IMR-90 (cell line): ENCODE measurements around the gene DUS3L. TPM values are rescaled to one million over a fixed set of nuclear protein-coding genes. Genes with fewer than 3 reads are reported as not detected.
A peak's percentile ranks its signal among the peaks of the same experiment; 100 is the strongest.

Experiments used
- ATAC-seq: fragments of 200-7000 bp; cut with Tn5 transposase; 2 replicates; pipeline ENCODE4 v1.9.1; 2020; ENCODE audit warnings: low read depth, mild to moderate bottlenecking, moderate library complexity
- BruUV-seq: library from RNA; stranded (reverse); fragments of 400-500 nt; replicated peaks from 2 replicates; lab custom pipeline; 2021; lab: Mats Ljungman, UMichigan
- CTCF ChIA-PET: fragments of 300-600 bp; formaldehyde crosslinking; extraction: SDS; loops from one replicate; lab custom pipeline; 2021; ENCODE audit warnings: antibody characterized with exemption; lab: Yijun Ruan, JAX
- POLR2A ChIA-PET: fragments of 300-600 bp; sonication (Branson Sonifier 250); formaldehyde crosslinking; loops from one replicate; lab custom pipeline; 2022; ENCODE audit warnings: antibody characterized with exemption; ENCODE audit not compliant: unreplicated experiment; lab: Charles Lee
- DNase-seq: peaks from one replicate; pipeline ENCODE4 v3.0.0; 2013
- H2AFZ ChIP-seq: replicated peaks from 2 replicates; pipeline ENCODE3; 2013; ENCODE audit warnings: low read length, mild to moderate bottlenecking; ENCODE audit not compliant: poor library complexity
- H2AK5ac ChIP-seq: 2 replicates; pipeline ENCODE4 v1.6.1; 2013; ENCODE audit warnings: low read depth, low read length, inconsistent platforms
- H2AK9ac ChIP-seq: replicated peaks from 2 replicates; pipeline ENCODE3; 2013; ENCODE audit warnings: mild to moderate bottlenecking, low read depth, low read length, moderate library complexity; ENCODE audit not compliant: poor library complexity
- H2BK120ac ChIP-seq: 2 replicates; pipeline ENCODE4 v1.6.1; 2013; ENCODE audit warnings: low read depth, low read length, inconsistent platforms
- H2BK15ac ChIP-seq: 3 replicates; pipeline ENCODE4 v1.6.1; 2013; ENCODE audit warnings: low read depth, low read length, inconsistent platforms
- H2BK20ac ChIP-seq: 2 replicates; pipeline ENCODE4 v1.6.1; 2013; ENCODE audit warnings: low read depth, mild to moderate bottlenecking, inconsistent platforms, low read length, moderate library complexity
- H2BK5ac ChIP-seq: 2 replicates; pipeline ENCODE4 v1.6.1; 2013; ENCODE audit warnings: mild to moderate bottlenecking, low read depth, low read length, inconsistent platforms; ENCODE audit not compliant: poor library complexity, severe bottlenecking
- H3K14ac ChIP-seq: replicated peaks from 2 replicates; pipeline ENCODE4 v1.6.1; 2013; ENCODE audit warnings: low read depth, low read length, inconsistent platforms
- H3K18ac ChIP-seq: 2 replicates; pipeline ENCODE4 v1.6.1; 2013; ENCODE audit warnings: low read depth, low read length, control low read depth
- H3K23ac ChIP-seq: 2 replicates; pipeline ENCODE4 v1.6.1; 2013; ENCODE audit warnings: low read depth, low read length, inconsistent platforms
- H3K27ac ChIP-seq: 2 replicates; pipeline ENCODE4 v1.5.1; 2013; ENCODE audit warnings: mild to moderate bottlenecking, control low read depth, low read length; ENCODE audit not compliant: insufficient read depth
- H3K27me3 ChIP-seq: 2 replicates; pipeline ENCODE4 v1.6.1; 2013; ENCODE audit warnings: low read length; ENCODE audit not compliant: control insufficient read depth, insufficient read depth
- H3K36me3 ChIP-seq: 2 replicates; pipeline ENCODE4 v1.6.1; 2013; ENCODE audit warnings: low read length, mixed read lengths; ENCODE audit not compliant: control insufficient read depth, insufficient read depth
- H3K4ac ChIP-seq: 2 replicates; pipeline ENCODE4 v1.6.1; 2013; ENCODE audit warnings: low read depth, low read length, inconsistent platforms
- H3K4me1 ChIP-seq: 2 replicates; pipeline ENCODE4 v1.6.1; 2013; ENCODE audit warnings: low read length, mixed read lengths; ENCODE audit not compliant: control insufficient read depth, insufficient read depth
- H3K4me2 ChIP-seq: 2 replicates; pipeline ENCODE4 v1.6.1; 2013; ENCODE audit warnings: low read depth, mild to moderate bottlenecking, control low read depth, low read length, moderate library complexity
- H3K4me3 ChIP-seq: 2 replicates; pipeline ENCODE4 v1.5.1; 2013; ENCODE audit warnings: low read depth, mild to moderate bottlenecking, control low read depth, low read length, moderate library complexity; ENCODE audit not compliant: insufficient read depth
- H3K56ac ChIP-seq: 2 replicates; pipeline ENCODE4 v1.6.1; 2013; ENCODE audit warnings: low read length, inconsistent platforms; ENCODE audit not compliant: insufficient read depth; ENCODE audit errors: extremely low read depth
- H3K79me1 ChIP-seq, 2 experiments: 2 replicates each; pipeline ENCODE4 v1.6.1; 2013; ENCODE audit warnings: low read length in 2 of 2, inconsistent platforms in 1 of 2, low read depth in 1 of 2
- H3K9ac ChIP-seq: 2 replicates; pipeline ENCODE4 v1.6.1; 2013; ENCODE audit warnings: low read depth, low read length, control low read depth
- H3K9me1 ChIP-seq: 2 replicates; pipeline ENCODE4 v1.6.1; 2013; ENCODE audit warnings: low read length, inconsistent platforms; ENCODE audit not compliant: insufficient read depth
- H3K9me3 ChIP-seq: 2 replicates; pipeline ENCODE4 v1.6.1; 2013; ENCODE audit warnings: low read length; ENCODE audit not compliant: control insufficient read depth, insufficient read depth
- H4K20me1 ChIP-seq: 2 replicates; pipeline ENCODE4 v1.6.1; 2013; ENCODE audit warnings: low read length, inconsistent platforms; ENCODE audit not compliant: insufficient read depth
- H4K5ac ChIP-seq: 2 replicates; pipeline ENCODE4 v1.6.1; 2013; ENCODE audit warnings: mild to moderate bottlenecking, low read depth, low read length, control low read depth
- H4K8ac ChIP-seq, 2 experiments: 2 replicates each; pipeline ENCODE4 v1.6.1; 2013; ENCODE audit warnings: low read depth in 2 of 2, low read length in 2 of 2, control low read depth in 1 of 2, inconsistent platforms in 1 of 2
- H4K91ac ChIP-seq: 2 replicates; pipeline ENCODE4 v1.6.1; 2013; ENCODE audit warnings: low read depth, low read length, inconsistent platforms; ENCODE audit not compliant: insufficient read depth
- BHLHE40 ChIP-seq: fragments of 150-350 bp; IDR thresholded peaks from 2 replicates; pipeline ENCODE4 v1.6.1; 2016; ENCODE audit warnings: mild to moderate bottlenecking, low read depth, low read length
- CEBPB ChIP-seq: IDR thresholded peaks from 2 replicates; pipeline ENCODE4 v1.6.1; 2012; ENCODE audit warnings: low read depth, low read length, improper control_type of control experiment
- CHD1 ChIP-seq: IDR thresholded peaks from 2 replicates; pipeline ENCODE4 v1.6.1; 2012; ENCODE audit warnings: low read depth, low read length, improper control_type of control experiment
- CTCF ChIP-seq: conservative IDR thresholded peaks from 2 replicates; pipeline ENCODE4 v1.5.1; 2012; ENCODE audit warnings: mild to moderate bottlenecking, low read depth, low read length, improper control_type of control experiment
- FOS ChIP-seq: fragments of 150-350 bp; IDR thresholded peaks from 2 replicates; pipeline ENCODE4 v1.6.1; 2016; ENCODE audit warnings: low read depth, low read length
- MAFK ChIP-seq: IDR thresholded peaks from 2 replicates; pipeline ENCODE4 v1.6.1; 2012; ENCODE audit warnings: low read depth, low read length, improper control_type of control experiment
- MAZ ChIP-seq: IDR thresholded peaks from 2 replicates; pipeline ENCODE4 v1.6.1; 2012; ENCODE audit warnings: low read depth, mild to moderate bottlenecking, low read length, improper control_type of control experiment, moderate library complexity, borderline replicate concordance
- MXI1 ChIP-seq: IDR thresholded peaks from 2 replicates; pipeline ENCODE4 v1.6.1; 2012; ENCODE audit warnings: low read depth, mild to moderate bottlenecking, low read length, moderate library complexity, borderline replicate concordance
- POLR2A ChIP-seq: IDR thresholded peaks from 2 replicates; pipeline ENCODE4 v1.6.1; 2012; ENCODE audit warnings: mild to moderate bottlenecking, low read depth, low read length
- RAD21 ChIP-seq: IDR thresholded peaks from 2 replicates; pipeline ENCODE4 v1.6.1; 2012; ENCODE audit warnings: low read length, improper control_type of control experiment
- RCOR1 ChIP-seq: IDR thresholded peaks from 2 replicates; pipeline ENCODE4 v1.6.1; 2012; ENCODE audit warnings: mild to moderate bottlenecking, low read length, improper control_type of control experiment; ENCODE audit not compliant: insufficient replicate concordance
- RFX5 ChIP-seq: IDR thresholded peaks from 2 replicates; pipeline ENCODE4 v1.8.0; 2012; ENCODE audit warnings: low read depth, mild to moderate bottlenecking, low read length, moderate library complexity
- SMC3 ChIP-seq: fragments of 150-350 bp; IDR thresholded peaks from 2 replicates; pipeline ENCODE4 v1.6.1; 2016; ENCODE audit warnings: low read depth, mild to moderate bottlenecking, antibody characterized with exemption, low read length, moderate library complexity
- WGBS, 2 experiments: methylation state at CpG; one replicate each; pipeline versions ENCODE4 v1.1.5 to v1.1.7; 2013; ENCODE audit warnings: missing lambda C conversion rate in 2 of 2; ENCODE audit not compliant: insufficient read length in 1 of 2; ENCODE audit errors: extremely low coverage in 2 of 2; 5-methylcytosine and 5-hydroxymethylcytosine counted together
- dilution Hi-C: fragments of 300-500 bp; cut with HindIII; formaldehyde crosslinking; loops from one replicate; pipeline ENCODE4 v1.14.3; 2018; ENCODE audit warnings: low sequenced_read_pairs; ENCODE audit not compliant: unreplicated experiment
- in situ Hi-C: fragments of 300-500 bp; cut with MboI; formaldehyde crosslinking; loops from 3 replicates; pipeline ENCODE4 v1.14.3; 2019; ENCODE audit warnings: low sequenced_read_pairs, inconsistent platforms, mixed read lengths
- intact Hi-C: fragments of 100-400 bp; cut with micrococcal nuclease; formaldehyde crosslinking; loops from 2 replicates; pipeline ENCODE4 v1.10.0; 2022
- polyA plus RNA-seq, 3 experiments: library from polyadenylated mRNA; depleted of rRNA; stranded (reverse); fragments of >200 nt; gene quantifications; 2 replicates each; pipeline ENCODE4 v1.2.3, GENCODE V29; 2012; ENCODE audit warnings: low replicate concordance in 1 of 3
- total RNA-seq: library from RNA; depleted of rRNA; stranded (reverse); fragments of >200 nt; gene quantifications from 2 replicates; pipeline ENCODE4 v1.2.3, GENCODE V29; 2012
- TF ChIP-seq, protein P1 (sequence below): fragments of 150-350 bp; IDR thresholded peaks from 2 replicates; pipeline ENCODE4 v1.6.1; 2017; ENCODE audit warnings: mild to moderate bottlenecking, antibody characterized with exemption, low read length, low read depth
- TF ChIP-seq, protein P2 (sequence below): fragments of 150-350 bp; IDR thresholded peaks from 2 replicates; pipeline ENCODE4 v1.6.1; 2016; ENCODE audit warnings: low read depth, mild to moderate bottlenecking, low read length, moderate library complexity, borderline replicate concordance

DUS3L gene
- total and polyA plus RNA-seq, 2 of the 4 experiments (the other 2 are of a cell fraction), result 12.4 to 21.3 TPM

- Histone ChIP-seq H2BK5ac (no peak overlapping the region), H3K36me3 (peaks cover 47% of the 10 kb centered on the region), H4K5ac (no peak overlapping the region), H4K91ac (no peak overlapping the region), H2AK9ac (peak overlapping the region; percentile 50), H2AFZ (no peak overlapping the region), H3K27ac (no peak overlapping the region), H3K23ac (no peak overlapping the region), H3K18ac (no peak overlapping the region), H3K9ac (no peak overlapping the region), H3K14ac (no peak overlapping the region), H3K4ac (no peak overlapping the region), H3K9me1 (0 out of 2 replicates have a peak, but pooled peaks cover 3% of the 10 kb centered on the region), H3K9me3 (no peaks in the 10 kb centered on the region), H2BK20ac (no peak overlapping the region), H3K4me2 (no peak overlapping the region), H2BK120ac (no peak overlapping the region), H3K27me3 (no peaks in the 10 kb centered on the region), H3K79me1 (peaks cover 0 to 11% of the 10 kb centered on the region in 2 experiments; a peak in 2 of 4 replicates), H4K20me1 (peaks cover 7% of the 10 kb centered on the region), H3K4me1 (0 out of 2 replicates have a peak, but pooled peaks cover 2% of the 10 kb centered on the region), H2BK15ac (no peak overlapping the region), H4K8ac (no peak overlapping the region), H3K4me3 (no peak overlapping the region), H2AK5ac (no peak overlapping the region), H3K56ac (no peak overlapping the region)
- ChIA-PET CTCF (no interaction called here), POLR2A (no interaction called here)
- ATAC-seq (no peak), DNase-seq (no peak)
- TF ChIP-seq BHLHE40 (no peak), MAFK (no peak), SMC3 (no peak), CTCF (no peak), CHD1 (no peak), FOS (no peak), MXI1 (no peak), CEBPB (no peak), POLR2A (no peak), RFX5 (no peak), RAD21 (no peak), RCOR1 (no peak), MAZ (no peak)
- TF ChIP-seq, protein P1, sequence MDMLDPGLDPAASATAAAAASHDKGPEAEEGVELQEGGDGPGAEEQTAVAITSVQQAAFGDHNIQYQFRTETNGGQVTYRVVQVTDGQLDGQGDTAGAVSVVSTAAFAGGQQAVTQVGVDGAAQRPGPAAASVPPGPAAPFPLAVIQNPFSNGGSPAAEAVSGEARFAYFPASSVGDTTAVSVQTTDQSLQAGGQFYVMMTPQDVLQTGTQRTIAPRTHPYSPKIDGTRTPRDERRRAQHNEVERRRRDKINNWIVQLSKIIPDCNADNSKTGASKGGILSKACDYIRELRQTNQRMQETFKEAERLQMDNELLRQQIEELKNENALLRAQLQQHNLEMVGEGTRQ, result no peak
- TF ChIP-seq, protein P2, sequence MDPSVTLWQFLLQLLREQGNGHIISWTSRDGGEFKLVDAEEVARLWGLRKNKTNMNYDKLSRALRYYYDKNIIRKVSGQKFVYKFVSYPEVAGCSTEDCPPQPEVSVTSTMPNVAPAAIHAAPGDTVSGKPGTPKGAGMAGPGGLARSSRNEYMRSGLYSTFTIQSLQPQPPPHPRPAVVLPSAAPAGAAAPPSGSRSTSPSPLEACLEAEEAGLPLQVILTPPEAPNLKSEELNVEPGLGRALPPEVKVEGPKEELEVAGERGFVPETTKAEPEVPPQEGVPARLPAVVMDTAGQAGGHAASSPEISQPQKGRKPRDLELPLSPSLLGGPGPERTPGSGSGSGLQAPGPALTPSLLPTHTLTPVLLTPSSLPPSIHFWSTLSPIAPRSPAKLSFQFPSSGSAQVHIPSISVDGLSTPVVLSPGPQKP, result no peak
- intact Hi-C loops (no loop called here), in situ Hi-C loops (no loop called here), dilution Hi-C loops (no loop called here)
- WGBS, 2 experiments, result 100% methylated on average over 1 of the region's 5 CpGs; no CpG with 5 or more reads in 1 of the 2 experiments
- no TSS peak for BruUV-seq
Measured at GRCh38 chr19:5788422-5788821, 2.5 kb downstream of the DUS3L start.
